ENCODE measurements around the gene TMEM126B. TPM values are rescaled to one million over a fixed set of nuclear protein-coding genes. Genes with fewer than 3 reads are reported as not detected.
A peak's percentile ranks its signal among the peaks of the same experiment; 100 is the strongest.
"Not testable (repeated sequence)": the region's sequence is repeated elsewhere in the genome, so short reads cannot be mapped to it uniquely, and the experiment has no call there.

Gene TMEM126B
- total and polyA plus RNA-seq, 2 of the 13 experiments (the other 11 are each of a cell fraction or from before 2014, with no cell fraction given), result 33.6 to 54.8 TPM

- H3K27ac ChIP-seq (ENCODE audit: extremely low read length, insufficient read depth, low read length); H3K4me1 ChIP-seq (ENCODE audit: insufficient read depth, low read length); in situ Hi-C loops (cut with HindIII; ENCODE audit: extremely low pct_ligation_motif_present, low pct_unique_long_range_greater_than_20kb); H3K4me3 ChIP-seq (replicated peaks in 1 of 3; ENCODE audit: insufficient read depth in 1 of 3, low read depth in 2 of 3, low read length in 3 of 3); DNase-seq (ENCODE audit: low spot score); FAIRE-seq; H3K9ac ChIP-seq (ENCODE audit: insufficient read depth, low read depth, low read length); H4K20me1 ChIP-seq (ENCODE audit: insufficient read depth, low read length); CTCF ChIA-PET (ENCODE audit: low intra/inter-chr PET ratio, low total read pairs); ATAC-seq; POLR2A ChIA-PET; H2AFZ ChIP-seq (ENCODE audit: low read length); H3K9me3 ChIP-seq (ENCODE audit: low read length); H3K4me2 ChIP-seq (ENCODE audit: low read depth, low read length); intact Hi-C loops (cut with micrococcal nuclease; ENCODE audit: unreplicated experiment); H3K79me2 ChIP-seq (ENCODE audit: insufficient read depth, low read length); BruUV-seq (replicated peaks); H3K36me3 ChIP-seq (replicated peaks in 1 of 2; ENCODE audit: control insufficient read depth in 1 of 2, insufficient read depth in 2 of 2, low read length in 2 of 2); H3K27me3 ChIP-seq (ENCODE audit: control insufficient read depth in 1 of 2, insufficient read depth in 2 of 2, low read length in 2 of 2): not testable (repeated sequence)
- 0 out of 2 replicates have a peak, but pooled peaks have one; percentile 12 for TF ChIP-seq NFYB (CRISPR knock-in tag; IDR thresholded peaks at IDR 0.05)
- WGBS (ENCODE audit: low lambda C conversion rate), result 63% methylated on average over 3 of the region's 3 CpGs
Observed at GRCh38 chr11:85606237-85606636, 22.2 kb upstream of the TMEM126B start.

- FAIRE-seq; intact Hi-C loops (cut with micrococcal nuclease; ENCODE audit: unreplicated experiment); ATAC-seq; H3K27me3 ChIP-seq (ENCODE audit: control insufficient read depth in 1 of 2, insufficient read depth in 2 of 2, low read length in 2 of 2); H3K27ac ChIP-seq (ENCODE audit: extremely low read length, insufficient read depth, low read length); BruUV-seq (replicated peaks); H3K4me3 ChIP-seq (replicated peaks in 1 of 3; ENCODE audit: insufficient read depth in 1 of 3, low read depth in 2 of 3, low read length in 3 of 3); H3K36me3 ChIP-seq (replicated peaks in 1 of 2; ENCODE audit: control insufficient read depth in 1 of 2, insufficient read depth in 2 of 2, low read length in 2 of 2); in situ Hi-C loops (cut with HindIII; ENCODE audit: extremely low pct_ligation_motif_present, low pct_unique_long_range_greater_than_20kb); H2AFZ ChIP-seq (ENCODE audit: low read length); H3K4me1 ChIP-seq (ENCODE audit: insufficient read depth, low read length); CTCF ChIA-PET (ENCODE audit: low intra/inter-chr PET ratio, low total read pairs); H3K9me3 ChIP-seq (ENCODE audit: low read length); H3K9ac ChIP-seq (ENCODE audit: insufficient read depth, low read depth, low read length); POLR2A ChIA-PET; H3K4me2 ChIP-seq (ENCODE audit: low read depth, low read length); DNase-seq (ENCODE audit: low spot score); H4K20me1 ChIP-seq (ENCODE audit: insufficient read depth, low read length); H3K79me2 ChIP-seq (ENCODE audit: insufficient read depth, low read length): not testable (repeated sequence)
Observed at GRCh38 chr11:85608621-85609020, 19.8 kb upstream of the TMEM126B start.

GRCh38 chr11:85609286-85609685 is 19.1 kb upstream of the TMEM126B start:
- H3K79me2 ChIP-seq (ENCODE audit: insufficient read depth, low read length); H3K27me3 ChIP-seq (ENCODE audit: control insufficient read depth in 1 of 2, insufficient read depth in 2 of 2, low read length in 2 of 2); H3K9me3 ChIP-seq (ENCODE audit: low read length); H2AFZ ChIP-seq (ENCODE audit: low read length); CTCF ChIA-PET (ENCODE audit: low intra/inter-chr PET ratio, low total read pairs); H3K27ac ChIP-seq (ENCODE audit: extremely low read length, insufficient read depth, low read length); H3K9ac ChIP-seq (ENCODE audit: insufficient read depth, low read depth, low read length); intact Hi-C loops (cut with micrococcal nuclease; ENCODE audit: unreplicated experiment); in situ Hi-C loops (cut with HindIII; ENCODE audit: extremely low pct_ligation_motif_present, low pct_unique_long_range_greater_than_20kb); H3K4me1 ChIP-seq (ENCODE audit: insufficient read depth, low read length); H3K36me3 ChIP-seq (replicated peaks in 1 of 2; ENCODE audit: control insufficient read depth in 1 of 2, insufficient read depth in 2 of 2, low read length in 2 of 2); H4K20me1 ChIP-seq (ENCODE audit: insufficient read depth, low read length); H3K4me3 ChIP-seq (replicated peaks in 1 of 3; ENCODE audit: insufficient read depth in 1 of 3, low read depth in 2 of 3, low read length in 3 of 3); POLR2A ChIA-PET; FAIRE-seq; H3K4me2 ChIP-seq (ENCODE audit: low read depth, low read length); BruUV-seq (replicated peaks); DNase-seq (ENCODE audit: low spot score); ATAC-seq: not testable (repeated sequence)
- 0% methylated on average over 2 of the region's 2 CpGs for WGBS (ENCODE audit: low lambda C conversion rate)

- not testable (repeated sequence) for H3K36me3 ChIP-seq (replicated peaks in 1 of 2; ENCODE audit: control insufficient read depth in 1 of 2, insufficient read depth in 2 of 2, low read length in 2 of 2)
Observed at GRCh38 chr11:85611643-85612042, 16.8 kb upstream of the TMEM126B start.

More at GRCh38 chr11:85611643-85612042, 16.8 kb upstream of the TMEM126B start:
- H4K20me1 ChIP-seq (ENCODE audit: insufficient read depth, low read length); H3K9ac ChIP-seq (ENCODE audit: insufficient read depth, low read depth, low read length); in situ Hi-C loops (cut with HindIII; ENCODE audit: extremely low pct_ligation_motif_present, low pct_unique_long_range_greater_than_20kb); H3K4me1 ChIP-seq (ENCODE audit: insufficient read depth, low read length); DNase-seq (ENCODE audit: low spot score); H3K4me2 ChIP-seq (ENCODE audit: low read depth, low read length); H3K79me2 ChIP-seq (ENCODE audit: insufficient read depth, low read length); H3K27me3 ChIP-seq (ENCODE audit: control insufficient read depth in 1 of 2, insufficient read depth in 2 of 2, low read length in 2 of 2); POLR2A ChIA-PET; FAIRE-seq; BruUV-seq (replicated peaks); H3K9me3 ChIP-seq (ENCODE audit: low read length); intact Hi-C loops (cut with micrococcal nuclease; ENCODE audit: unreplicated experiment); H3K27ac ChIP-seq (ENCODE audit: extremely low read length, insufficient read depth, low read length); ATAC-seq; CTCF ChIA-PET (ENCODE audit: low intra/inter-chr PET ratio, low total read pairs); H3K4me3 ChIP-seq (replicated peaks in 1 of 3; ENCODE audit: insufficient read depth in 1 of 3, low read depth in 2 of 3, low read length in 3 of 3); H2AFZ ChIP-seq (ENCODE audit: low read length): not testable (repeated sequence)
- 31% methylated on average over 2 of the region's 2 CpGs for WGBS (ENCODE audit: low lambda C conversion rate)
